Stimulated activated CD4-positive, alpha-beta T cell treated with anti-CD3 and anti-CD28 coated beads, TNF-alpha, amount 100 ng/mL, for 1 hour (primary cell): Measurements from ENCODE around the gene PARP2.
"Not testable (repeated sequence)": the region's sequence is repeated elsewhere in the genome, so short reads cannot be mapped to it uniquely, and the experiment has no call there.

Experiments
- DNase-seq, 3 donors: peaks; one replicate each; pipeline ENCODE4 v3.0.0-alpha.2; 2020; ENCODE audit warnings: low read depth in 3 of 3, low spot score in 1 of 3

The PARP2 gene

DNA sequence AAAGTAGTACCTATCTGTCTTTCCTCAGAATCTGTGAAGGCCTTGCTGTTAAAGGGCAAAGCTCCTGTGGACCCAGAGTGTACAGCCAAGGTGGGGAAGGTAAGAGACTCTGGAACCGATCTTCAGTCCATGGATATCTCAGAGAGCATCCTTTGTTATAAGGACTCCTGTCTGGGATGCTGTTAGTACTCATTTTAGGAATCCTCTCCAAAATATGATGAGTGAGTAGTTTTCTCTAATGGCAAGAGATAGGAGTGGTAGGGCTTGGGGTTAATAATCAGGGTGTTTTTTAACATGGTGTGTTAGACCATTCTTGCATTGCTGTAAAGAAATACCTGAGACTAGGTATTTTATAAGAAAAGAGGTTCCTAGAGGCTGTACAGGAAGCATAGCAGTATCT, 1.9 kb downstream of the PARP2 start:
- DNase-seq, result no peak

DNA sequence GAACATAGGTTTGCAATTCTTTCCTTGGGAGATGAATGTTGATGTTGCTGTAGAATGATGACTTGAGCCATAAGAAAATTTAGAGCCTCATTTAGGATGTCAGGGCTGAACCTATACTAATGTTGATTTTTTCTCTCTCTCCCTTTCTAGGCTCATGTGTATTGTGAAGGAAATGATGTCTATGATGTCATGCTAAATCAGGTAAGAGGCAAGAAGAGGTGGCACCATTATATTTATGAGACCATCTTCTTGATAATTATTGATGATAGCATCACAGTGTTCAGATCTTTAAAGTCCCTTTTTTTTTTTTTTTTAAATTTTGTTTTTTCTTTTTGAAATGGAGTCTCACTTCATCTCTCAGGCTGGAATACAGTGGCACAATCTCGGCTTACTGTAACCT, 3.3 kb downstream of the PARP2 start:
- no peak for DNase-seq

DNA sequence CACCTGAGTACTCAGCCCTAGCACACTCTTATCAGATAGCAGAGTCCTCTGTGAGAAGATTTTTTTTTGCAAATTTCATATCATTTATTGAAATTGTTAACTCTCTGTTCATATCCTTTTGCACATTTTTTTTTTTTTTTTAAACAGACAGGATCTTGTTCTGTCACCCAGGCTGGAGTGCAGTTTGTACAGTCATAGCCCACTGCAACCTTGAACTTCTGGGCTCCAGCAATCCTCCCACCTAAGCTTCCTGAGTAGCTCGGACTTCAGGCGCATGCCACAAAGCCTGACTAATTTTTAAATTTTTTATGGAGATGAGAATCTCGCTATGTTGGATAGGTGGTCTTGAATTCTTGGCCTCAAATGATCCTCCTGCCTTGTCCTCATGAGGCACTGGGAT, 4.3 kb downstream of the PARP2 start:
- no peak for DNase-seq

- no peak for DNase-seq
These were observed 6.8 kb downstream of the PARP2 start for GRCh38 chr14:20350282-20350681.

DNA sequence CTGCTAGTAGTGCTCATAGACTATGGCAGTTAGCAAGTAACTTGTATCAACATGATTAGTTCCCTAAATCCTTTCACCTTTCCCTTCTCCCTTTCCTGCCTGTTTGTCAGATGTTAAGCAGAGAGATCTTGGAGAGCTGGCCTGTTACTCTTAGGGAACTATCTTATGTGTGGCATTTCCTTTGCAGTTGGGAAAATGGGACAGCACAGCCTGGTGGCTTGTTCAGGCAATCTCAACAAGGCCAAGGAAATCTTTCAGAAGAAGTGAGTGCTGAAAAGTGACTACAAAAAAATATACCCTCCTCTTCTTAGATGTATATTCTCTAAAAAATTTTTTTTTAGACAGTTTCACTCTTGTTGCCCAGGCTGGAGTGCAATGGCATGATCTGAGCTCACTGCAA, 7.4 kb downstream of the PARP2 start:
- no peak for DNase-seq

- DNase-seq, result no peak
These were observed 13.0 kb downstream of the PARP2 start for GRCh38 chr14:20356422-20356821.

DNA sequence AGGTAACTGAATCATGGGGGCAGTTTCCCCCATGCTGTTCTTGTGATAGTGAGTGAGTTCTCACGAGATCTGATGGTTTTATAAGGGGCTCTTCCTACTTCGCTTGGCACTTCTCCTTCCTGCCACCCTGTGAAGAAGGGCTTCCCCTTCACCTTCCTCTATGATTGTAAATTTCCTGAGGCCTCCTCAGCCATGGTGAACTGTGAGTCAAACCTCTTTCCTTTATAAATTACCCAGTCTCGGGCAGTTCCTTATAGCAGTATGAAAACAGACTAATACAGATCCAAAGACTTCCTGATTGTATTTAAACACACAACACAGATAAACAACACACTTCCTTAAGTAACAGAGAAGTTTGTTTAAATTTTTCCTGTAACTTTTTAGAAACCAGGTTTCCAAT, 15.0 kb downstream of the PARP2 start:
- DNase-seq, result not testable (repeated sequence)

GRCh38 chr14:20365928-20366327, 22.5 kb downstream of the PARP2 start:
- no peak for DNase-seq

DNA sequence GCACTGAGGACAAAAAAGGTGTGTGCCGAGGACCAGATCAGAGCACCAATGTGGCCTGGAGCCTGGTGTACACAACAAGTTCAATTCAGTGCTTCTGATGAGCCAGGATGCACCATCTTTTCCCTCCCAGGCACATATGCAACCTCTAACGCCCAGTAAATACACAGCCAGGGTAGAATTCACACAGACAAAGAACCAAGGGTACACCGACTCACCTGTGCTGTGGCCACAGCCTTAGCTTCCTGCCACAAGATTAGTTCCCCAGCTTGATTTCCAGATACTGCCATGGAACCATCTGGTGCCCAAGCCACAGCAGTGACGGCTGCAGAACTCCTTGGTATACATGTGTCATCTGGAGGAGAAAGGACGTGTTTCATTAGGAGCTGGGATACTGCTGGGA, 29.4 kb downstream of the PARP2 start:
- DNase-seq, result no peak

DNA sequence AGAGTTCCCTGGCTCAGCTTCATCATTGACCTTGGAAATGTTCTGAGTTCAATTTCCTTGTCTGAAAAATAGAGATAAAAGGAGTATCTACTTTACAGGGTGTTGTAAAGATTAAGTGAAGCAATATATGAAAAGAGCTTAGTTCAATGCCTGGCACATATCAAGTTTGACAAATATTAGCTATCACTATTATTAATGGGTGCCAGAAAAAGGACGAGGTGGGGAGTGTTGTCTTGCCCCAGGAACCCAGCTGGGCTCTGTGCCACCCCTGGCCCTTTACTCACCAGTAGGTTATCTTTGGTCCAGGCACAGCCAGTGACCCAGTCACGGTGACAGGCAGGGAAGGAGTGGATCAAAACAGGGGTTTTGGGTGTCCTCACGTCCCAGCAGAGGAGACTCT, 32.0 kb downstream of the PARP2 start:
- DNase-seq, result no peak

- no peak for DNase-seq
These were observed 32.7 kb downstream of the PARP2 start for GRCh38 chr14:20376071-20376588.

- no peak for DNase-seq
These were observed 33.7 kb downstream of the PARP2 start for GRCh38 chr14:20377171-20377570.

DNA sequence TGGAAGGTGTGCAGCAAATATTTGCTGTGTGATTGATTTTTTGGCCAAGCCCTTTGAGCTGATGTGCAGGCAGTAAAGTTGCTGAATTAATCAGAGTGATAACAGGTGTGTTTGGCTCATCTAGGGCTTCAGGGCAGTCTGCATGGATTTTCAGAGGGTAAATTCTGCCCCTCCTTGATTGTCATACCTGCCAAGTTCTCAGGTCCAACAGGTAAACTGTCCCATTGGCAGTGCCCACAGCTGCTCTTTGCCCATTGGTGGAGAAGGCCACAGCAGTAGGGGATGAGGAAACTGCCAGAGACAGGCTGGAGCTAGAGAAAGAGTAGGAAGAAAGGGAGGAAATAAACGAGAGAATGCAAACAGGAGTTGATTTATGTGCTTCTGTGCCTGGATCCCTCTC, 36.3 kb downstream of the PARP2 start:
- no peak for DNase-seq

DNA sequence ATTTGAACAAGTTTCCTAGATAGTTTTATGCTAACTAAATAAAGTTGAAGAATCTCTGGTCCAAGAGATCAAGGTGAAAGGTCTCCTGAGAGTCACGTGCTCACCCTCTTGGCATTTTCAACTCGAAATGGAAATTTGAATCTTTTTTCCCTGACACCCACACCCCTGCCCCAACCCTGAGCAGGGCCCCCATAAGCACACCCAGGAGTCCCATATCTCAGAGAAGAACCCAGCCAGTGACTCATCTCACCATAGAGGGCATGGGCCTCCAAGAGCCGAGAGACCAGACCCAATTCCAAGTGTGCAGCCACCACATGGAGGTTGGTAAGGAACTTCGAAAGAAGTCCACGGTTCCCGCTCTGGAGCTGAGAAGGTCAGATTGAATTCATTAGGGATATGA, 37.2 kb downstream of the PARP2 start:
- DNase-seq, result no peak

DNA sequence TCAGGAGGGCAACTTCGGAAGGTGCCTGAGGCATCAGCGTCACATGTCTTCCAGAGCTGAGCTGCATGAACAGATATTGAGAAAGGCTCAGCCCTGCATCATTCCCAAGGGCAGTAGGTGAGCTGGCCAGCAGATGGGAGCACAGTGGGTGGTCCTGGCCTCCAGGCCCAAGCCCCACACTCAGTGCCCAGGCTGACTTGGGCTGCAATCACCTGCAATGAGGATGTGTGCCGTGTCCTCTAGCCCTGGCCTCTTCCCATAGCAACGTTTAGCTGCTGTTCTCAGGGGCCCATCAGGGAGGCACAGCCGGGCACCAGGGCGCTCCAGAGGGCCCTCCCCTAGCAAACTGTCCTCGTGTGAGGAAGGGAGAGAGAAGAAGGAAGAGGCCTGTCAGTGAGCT, 37.9 kb downstream of the PARP2 start:
- DNase-seq, result no peak

DNA sequence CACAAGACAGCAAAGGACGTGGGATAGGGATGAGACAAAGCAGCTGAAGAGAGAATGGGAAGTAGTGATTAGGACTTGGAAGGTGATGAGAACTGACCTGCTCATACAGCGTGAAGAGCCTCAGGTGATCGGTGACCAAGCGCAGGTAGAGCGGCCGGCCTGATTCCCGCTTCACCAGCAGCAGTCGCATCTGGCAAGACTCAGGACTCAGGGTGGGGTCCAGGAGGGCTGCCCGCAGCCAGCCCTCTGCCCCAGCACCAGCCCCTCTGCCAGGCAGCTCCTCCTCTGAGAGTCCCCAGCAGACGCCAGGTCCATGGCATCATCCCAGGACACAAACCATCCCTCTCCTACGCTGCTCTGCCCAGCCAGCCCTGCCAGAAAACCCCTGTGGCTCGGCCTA, 39.1 kb downstream of the PARP2 start:
- no peak for DNase-seq

DNA sequence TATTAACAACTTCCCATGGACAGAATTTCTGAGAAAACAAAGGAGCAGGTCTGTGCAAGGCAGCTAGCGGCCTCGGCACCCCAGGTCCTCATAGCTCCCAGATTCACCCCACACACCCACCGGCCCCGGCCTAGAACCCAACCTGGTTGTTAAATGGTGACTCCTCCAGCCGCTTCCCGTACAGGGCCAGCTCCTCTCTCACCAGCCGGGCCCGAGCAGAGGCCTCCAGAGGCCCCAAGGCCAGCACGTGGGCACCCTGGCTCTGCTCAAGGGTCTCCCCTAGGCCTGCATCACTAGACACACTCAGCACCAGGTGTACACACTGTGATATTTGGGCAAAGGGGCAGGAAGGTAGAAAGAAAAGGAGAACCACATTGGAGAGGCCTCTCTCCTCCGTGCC, 39.6 kb downstream of the PARP2 start:
- DNase-seq, result no peak

GRCh38 chr14:20383636-20384035, 40.2 kb downstream of the PARP2 start:
- no peak for DNase-seq

- no peak for DNase-seq
These were observed 40.9 kb downstream of the PARP2 start for GRCh38 chr14:20384321-20384720.

- no peak for DNase-seq
These were observed 41.5 kb downstream of the PARP2 start for GRCh38 chr14:20384886-20385285.

DNA sequence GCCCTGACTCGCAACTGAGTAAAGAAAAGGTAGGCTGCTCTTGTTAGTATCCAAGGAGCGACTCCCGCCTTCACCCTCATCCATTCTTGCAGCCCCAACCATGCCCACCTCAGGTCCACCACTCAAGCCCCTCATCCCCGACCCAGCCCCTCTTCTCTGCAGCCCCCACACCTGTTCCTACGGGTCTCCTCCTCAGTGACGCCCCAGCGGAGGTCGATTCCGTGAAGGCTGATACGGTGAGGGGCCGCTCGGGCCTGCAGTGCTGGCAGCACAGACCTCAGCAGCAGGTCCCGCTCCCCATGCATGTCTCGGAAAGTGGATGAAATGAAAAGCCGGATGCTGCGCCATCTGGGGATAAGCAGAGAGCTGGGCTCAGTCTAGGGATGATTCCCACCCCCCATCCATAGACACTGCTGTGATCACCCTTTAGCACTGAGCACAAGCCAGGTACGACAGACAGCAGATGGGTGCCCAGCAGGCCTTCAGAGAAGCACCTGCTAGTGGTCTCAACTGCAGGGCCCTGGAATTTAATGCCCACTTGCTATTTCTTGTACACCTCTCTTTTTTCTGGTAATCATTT, 42.9 kb downstream of the PARP2 start:
- no peak for DNase-seq

GRCh38 chr14:20387576-20387975, 44.1 kb downstream of the PARP2 start:
- DNase-seq, result no peak

DNA sequence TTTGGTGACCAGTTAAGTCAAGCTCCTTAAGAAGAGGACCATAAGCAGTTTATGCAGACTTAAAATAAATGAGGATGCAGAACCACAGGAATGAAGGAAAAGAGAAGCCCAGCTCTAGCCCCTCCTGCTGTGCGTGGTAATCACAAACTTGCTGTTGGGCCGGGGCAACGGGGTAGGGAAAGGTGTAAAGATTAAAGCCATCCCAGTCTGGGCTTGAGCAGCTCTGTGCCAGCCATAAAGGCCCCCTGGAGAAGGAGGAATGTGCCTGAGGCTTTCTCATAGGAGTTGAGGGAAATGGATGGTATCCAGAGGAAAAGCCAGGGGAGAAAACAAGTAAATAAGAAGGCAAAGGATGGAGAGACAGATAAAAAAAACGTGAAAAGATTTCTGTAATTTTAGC, 44.7 kb downstream of the PARP2 start:
- DNase-seq, result no peak

DNA sequence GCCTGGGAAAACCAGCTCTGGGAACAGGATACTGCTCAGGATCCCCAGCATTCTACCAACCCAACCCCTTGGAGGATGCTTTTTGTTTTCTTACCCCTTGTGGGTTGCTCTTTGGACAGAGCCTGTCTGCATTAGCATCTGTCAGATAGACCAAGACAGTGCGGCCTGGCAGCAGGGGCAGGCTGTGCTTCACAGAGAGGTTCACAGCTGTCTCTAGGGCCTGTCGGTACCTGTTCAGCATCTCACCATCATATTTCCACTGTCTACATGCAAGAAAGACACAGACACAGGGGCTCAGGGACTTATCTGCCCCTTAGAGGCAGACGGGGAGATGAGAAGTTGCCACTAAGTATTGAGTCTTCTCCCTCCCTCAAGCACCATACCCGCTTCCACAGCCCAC, 48.1 kb downstream of the PARP2 start:
- no peak for DNase-seq
